GM19193 (cell line): ENCODE results near the gene DYNLRB1.

Source experiments
- POLR2A ChIP-seq: IDR thresholded peaks from 4 replicates; pipeline ENCODE4 v1.6.1; 2011; ENCODE audit not compliant: insufficient read depth, insufficient read length; ENCODE audit errors: extremely low read depth

The DYNLRB1 gene

DNA sequence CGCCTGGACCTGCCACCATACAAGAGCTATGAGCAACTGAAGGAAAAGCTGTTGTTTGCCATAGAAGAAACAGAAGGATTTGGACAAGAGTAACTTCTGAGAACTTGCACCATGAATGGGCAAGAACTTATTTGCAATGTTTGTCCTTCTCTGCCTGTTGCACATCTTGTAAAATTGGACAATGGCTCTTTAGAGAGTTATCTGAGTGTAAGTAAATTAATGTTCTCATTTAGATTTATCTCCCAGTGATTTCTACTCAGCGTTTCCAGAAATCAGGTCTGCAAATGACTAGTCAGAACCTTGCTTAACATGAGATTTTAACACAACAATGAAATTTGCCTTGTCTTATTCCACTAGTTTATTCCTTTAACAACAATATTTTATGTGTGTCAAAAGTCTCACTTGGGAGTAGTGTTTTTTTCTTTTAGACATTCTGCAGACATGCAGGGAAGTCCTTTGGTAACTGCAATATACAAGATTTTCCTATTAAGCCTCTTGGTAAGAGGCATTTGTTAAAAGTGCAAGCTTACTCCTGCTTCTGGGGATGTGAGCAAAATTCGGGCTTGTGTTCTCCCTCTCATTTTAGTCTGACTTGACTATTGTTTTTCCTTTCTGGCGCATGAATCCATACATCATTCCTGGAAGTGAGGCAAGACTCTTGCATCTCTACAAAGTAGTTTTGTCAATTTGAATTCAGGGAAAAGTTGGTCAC is 8.4 kb upstream of the DYNLRB1 start:
- TF ChIP-seq POLR2A = no peak

DNA sequence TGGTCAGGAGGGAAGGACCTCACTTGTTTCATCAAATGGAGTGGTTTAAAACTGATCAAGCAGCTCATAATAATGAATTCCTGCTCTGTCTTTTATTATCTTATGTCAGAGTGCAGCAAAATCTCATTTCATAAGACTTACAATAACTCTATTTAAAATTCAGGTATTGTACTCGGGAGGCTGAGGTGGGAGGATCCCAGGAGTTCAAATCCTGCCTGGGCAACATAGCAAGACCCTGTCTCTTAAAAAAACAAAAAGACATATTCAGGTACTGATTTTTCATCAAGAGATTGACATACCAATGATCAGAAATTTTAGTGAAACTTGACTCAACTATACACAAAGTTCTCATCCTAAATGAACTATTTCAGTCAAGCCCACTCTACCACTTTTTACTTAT is 5.6 kb upstream of the DYNLRB1 start:
- no peak for TF ChIP-seq POLR2A

DNA sequence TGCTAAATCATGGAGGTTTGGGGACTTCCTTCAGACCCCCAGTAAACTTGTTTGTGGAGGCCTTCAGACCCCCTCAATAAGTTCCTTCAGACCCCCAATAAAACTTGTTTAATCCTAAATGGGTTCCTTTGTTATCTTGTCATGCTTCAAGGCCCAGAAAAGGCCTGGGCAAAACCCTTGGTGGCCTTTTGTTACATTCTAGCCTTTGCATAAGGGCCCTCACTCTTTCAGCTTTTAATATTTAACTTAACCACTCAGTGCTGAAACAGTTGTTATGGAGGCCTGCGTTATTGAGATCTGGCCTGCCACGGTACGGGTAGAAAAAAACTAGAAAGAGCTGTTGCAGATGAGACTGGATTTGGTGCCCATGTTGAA is 4.3 kb upstream of the DYNLRB1 start:
- TF ChIP-seq POLR2A = no peak

DNA sequence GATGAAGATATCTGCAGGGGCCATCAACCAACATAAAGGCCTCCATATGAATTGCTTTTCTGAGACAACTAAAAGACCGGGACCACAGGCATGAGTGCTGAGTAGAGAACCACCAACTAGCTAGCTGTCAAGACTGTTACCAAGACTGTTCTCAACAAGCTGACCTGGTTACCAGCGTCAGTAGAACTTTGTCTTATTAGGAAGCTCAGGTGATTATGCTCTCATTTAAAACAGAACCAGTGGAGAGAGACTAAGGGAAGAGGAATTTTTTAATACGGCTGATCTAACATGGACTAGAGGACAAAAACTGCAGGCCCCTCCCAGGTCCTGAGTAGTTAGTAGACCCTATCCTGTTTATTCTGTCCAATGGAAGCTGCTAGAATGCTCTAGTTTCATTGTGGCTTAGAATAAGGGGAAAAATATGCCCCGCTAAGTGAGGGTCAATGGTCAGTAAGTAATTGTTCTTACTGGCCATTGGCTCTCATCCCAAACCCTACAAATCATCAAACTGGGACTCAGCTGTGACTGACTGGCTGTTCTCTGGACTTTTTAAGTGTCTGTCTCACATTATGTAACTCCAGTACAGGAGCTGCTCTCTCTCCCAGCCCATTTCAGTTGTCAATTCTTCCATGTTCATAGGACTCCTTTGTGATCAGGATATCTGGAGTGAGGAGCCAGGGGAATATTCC is 3.8 kb upstream of the DYNLRB1 start:
- no peak for TF ChIP-seq POLR2A

DNA sequence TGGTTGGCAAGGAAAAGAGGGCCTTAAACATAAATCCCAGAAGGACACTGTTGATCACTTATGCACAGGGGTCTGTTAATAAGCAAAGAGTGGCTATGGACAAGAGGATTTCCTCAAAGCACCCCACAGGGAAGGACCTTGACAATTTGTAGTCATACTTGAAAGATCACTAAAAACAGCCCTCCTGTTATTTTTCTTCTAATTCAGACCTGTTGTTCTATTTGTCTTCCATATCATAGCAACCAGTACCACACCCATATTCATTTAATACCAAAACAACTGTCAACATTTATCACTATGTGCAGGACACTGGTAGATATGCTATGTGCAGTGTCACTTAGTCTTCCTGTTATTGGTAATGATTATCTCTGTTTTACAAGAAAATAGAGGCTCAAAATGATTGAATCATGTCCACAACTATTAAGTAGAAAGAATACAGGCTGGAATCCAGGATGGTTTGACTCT is 3.2 kb upstream of the DYNLRB1 start:
- no peak for TF ChIP-seq POLR2A

DNA sequence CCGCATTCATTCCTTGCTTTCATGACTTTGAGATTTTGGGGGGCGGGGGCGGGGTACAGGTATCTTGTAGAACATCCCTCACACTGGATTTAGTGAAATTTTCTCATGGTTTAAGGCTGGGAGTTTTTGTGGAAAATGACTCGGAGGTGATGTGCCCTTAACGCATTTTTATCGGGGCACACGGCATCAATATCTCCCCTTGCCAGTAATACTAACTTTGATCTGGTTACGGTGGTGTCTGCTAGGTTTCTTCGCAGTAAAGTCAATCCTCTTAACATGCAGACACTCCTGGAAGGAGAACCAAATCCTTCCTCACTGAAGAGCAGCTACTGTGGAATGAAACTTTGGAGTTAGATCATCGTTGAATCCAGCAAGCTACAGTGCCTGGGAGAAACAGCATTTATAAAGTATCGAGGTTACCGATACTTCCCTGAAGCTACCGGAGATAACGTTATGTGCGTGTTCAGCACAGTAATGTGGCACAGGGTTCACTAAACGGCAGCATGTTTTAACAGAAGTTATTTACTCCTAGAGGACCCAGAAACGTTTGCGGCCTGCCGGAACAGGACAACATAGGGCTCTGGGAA is 1.2 kb upstream of the DYNLRB1 start:
- no peak for TF ChIP-seq POLR2A

DNA sequence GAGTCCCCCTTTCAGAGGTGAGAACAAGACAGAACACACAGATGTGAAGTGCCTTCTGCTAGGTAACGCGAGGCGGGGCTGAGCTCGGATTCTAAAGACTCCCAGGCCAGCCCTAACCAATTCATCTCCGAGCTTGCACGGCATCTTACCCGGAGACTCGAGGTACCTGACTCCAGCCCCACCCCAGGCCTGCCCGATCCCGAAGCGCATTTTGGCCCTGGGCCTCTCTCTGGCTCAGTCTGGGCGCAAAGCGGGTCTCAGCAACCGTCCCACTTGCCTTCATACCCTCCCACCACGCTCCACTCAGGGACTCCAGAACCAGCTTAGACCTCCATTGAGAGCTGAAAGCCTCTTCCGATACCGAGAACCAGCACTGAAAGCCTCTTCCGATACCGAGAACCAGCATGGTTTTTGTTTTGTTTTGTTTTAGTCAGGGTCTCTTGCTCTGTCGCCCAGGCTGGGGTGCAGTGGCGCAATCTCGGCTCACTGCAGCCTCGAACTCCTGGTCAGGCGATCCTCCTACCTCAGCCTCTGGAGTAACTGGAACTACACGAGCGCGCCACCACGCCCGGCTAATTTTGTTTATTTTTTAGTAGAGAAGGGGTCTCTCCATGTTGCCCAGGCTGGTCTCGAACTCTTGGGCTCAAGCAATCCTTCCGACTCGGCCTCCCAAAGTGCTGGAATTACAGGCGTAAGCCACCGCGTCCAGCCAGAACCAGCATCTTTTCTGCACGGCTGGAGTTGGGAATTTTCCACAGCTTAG is 557 bp upstream of the DYNLRB1 start:
- TF ChIP-seq POLR2A = peak; percentile 57

DNA sequence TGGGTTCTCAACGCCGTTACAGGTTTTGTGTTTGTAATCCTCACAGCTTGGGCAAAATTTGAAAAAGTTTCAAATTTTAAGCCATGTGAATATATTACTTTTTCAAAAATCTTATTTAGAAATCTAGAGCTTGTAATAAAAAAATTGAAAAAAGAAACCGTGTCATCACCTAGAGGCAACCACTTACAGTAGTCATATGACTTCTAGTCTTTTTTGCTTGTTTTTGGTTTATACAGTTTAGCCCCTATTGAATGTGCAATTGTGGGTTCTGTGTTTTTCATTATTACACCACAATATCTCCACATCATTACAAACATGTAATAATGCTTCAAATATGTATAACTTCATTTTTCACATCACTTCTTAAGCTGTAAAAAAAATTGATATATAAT is 888 bp downstream of the DYNLRB1 start:
- TF ChIP-seq POLR2A = no peak

DNA sequence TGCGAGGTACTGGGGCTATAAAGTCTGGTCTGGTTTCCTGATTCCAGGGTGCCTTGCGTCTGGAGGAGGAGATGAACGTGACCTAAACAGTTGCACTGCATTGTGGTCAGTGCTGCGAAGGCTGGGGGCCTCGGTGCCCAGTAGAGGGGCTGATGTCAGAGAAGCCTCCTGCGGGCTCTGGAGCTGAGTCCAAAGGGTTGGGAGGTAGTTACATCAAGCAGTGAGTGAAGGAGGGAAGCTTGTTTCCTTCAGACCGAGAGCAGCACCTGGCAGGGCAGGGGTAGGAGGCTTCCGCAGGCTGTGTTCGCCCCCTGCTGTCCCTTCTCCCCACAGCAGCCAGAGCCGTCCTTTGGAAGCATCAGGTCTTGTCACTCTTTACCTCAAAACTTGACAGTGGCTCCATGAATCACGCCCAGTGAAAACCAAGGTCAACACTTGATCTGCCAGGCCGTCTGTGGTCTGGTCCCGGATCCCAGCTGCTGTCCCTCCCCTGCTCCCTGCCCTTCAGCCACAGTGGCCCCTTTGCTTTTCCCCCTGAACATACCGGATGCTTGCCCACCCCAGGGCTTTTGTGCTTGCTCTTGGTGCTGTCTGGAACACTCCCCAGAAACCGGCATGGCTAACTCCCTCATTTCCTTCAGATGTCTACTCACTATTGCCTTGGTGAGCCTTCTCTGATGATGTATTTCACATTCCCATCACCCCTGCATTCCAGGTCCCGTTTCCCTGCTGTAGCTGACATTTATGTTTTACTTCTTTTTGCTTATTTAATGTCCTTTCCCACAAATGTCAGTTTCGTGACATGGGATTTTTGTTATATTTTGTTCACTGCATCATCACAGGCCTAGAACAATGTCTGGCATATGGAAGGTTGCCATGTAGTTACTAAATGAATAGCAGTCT is 7.0 kb downstream of the DYNLRB1 start:
- no peak for TF ChIP-seq POLR2A

DNA sequence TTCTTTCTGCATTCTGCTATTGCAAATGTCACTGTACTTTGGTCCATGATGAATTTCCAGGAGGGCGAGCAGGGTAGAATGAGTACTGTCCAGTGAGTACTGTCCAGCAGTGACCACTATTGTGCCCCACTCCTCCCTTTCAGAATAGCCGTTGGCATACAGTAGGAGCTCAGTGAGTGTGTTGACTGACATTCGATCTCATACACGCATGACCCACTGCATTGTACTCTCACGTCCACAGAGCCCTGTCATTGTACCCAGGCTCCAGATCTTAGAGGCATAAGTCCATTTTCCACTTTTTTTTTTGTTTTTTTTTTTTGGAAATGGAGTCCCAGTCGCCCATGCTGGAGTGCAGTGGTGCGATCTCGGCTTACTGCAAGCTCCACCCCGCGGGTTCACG is 8.2 kb downstream of the DYNLRB1 start:
- TF ChIP-seq POLR2A = no peak

DNA sequence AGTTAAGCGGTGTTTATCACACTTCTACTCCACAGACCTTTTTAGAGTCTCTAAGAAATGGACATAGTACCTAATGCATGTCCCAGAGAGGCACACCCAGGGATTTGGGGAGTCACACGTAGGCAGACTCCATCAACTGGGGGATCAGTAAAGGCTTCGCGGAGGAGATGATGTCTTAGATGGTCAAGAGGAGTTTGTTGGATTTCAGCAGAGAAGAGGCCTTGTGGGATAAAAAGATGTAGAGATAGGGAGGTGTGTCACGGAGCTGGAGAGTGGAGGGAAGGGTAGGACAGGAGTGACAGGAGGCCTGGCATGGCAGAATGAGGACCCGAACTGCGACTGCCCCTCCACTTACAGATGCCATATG is 9.1 kb downstream of the DYNLRB1 start:
- TF ChIP-seq POLR2A = no peak

DNA sequence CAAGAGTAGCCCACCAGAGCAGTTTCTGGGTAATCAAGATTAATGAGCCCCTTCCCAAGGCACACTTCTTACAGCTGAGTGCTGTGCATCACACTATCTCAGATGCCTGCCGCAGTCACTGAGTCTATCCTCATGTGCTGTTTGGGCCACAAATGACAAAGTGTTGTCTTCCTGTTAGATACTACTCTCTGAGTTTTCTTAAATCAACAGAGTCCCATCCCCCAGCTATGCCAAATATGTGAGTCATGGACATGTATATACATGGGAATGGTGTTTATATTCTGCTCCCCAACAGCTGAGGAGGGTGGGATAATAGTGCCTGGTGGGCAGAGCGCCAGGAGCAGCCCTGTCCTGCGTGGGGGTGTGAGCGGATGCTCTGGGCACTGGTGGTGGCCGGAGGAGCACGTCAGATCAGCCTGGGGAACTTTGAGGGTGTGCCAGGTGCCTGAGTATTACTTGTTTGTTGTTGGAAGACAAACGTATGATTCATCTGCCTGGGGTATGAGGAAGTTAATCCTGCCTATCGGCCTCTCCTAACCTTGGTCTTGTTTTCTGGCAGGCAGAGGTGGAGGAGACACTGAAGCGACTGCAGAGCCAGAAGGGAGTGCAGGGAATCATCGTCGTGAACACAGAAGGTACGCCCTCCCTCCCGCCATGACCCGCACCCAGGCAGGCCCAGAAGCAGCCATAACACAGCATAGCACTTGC is 9.6 kb downstream of the DYNLRB1 start:
- TF ChIP-seq POLR2A = no peak

DNA sequence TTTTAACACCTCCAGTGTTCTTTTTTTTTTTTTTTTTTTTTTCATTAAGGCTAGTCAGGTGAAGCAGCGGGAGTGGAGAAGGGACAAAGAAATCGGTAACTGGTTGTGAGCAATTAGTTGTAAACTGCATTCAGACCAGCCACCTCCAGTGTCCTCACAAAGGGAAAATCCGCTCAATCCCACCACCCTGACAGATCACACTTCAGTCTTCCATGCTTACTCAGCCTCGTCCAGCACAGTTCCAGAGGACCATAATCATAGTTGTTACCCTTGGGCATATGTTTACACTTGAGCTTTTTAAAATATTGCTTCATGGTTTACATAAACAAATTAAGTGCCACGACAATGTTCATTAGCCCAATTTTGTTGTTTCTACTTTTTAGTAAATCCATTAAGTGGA is 10.2 kb downstream of the DYNLRB1 start:
- TF ChIP-seq POLR2A = no peak

DNA sequence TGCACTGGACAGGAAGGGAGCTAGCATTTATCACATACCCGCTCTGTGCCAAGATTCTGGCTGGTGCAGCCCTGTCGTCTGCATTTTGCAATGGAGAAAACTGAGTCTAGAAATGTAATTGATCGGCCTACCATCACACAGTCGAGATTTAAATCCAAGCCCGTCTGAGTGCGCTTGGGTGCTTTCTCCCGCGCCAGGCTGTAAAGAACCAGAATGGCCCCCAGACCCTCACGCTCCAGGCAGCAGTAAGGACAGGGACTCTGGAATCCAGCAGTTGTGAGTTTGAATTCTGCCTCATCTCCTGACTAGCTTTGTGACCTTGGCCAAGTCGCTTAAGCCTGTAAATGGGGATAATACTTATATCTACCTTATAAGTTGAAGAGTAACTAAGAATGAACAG is 10.8 kb downstream of the DYNLRB1 start:
- TF ChIP-seq POLR2A = no peak
